Panc1 (cell line): ENCODE data around the gene TSHZ2. TPM values are rescaled to one million over a fixed set of nuclear protein-coding genes. Genes with fewer than 3 reads are reported as not detected.

Experiments used
- ATAC-seq: fragments of 200-7000 bp; cut with Tn5 transposase; 2 replicates; pipeline ENCODE4 v1.9.1; 2020; ENCODE audit warnings: mild to moderate bottlenecking, moderate library complexity
- BruUV-seq: library from RNA; stranded (reverse); fragments of 400-500 nt; replicated peaks from 2 replicates; lab custom pipeline; 2021; lab: Mats Ljungman, UMichigan
- CTCF ChIA-PET: fragments of 300-600 bp; sonication (Branson Sonifier 250); formaldehyde crosslinking; loops from one replicate; lab custom pipeline; 2022; ENCODE audit warnings: antibody characterized with exemption; lab: Charles Lee
- POLR2A ChIA-PET: fragments of 300-600 bp; sonication (Branson Sonifier 250); formaldehyde crosslinking; loops from one replicate; lab custom pipeline; 2022; ENCODE audit warnings: antibody characterized with exemption; lab: Charles Lee
- DNase-seq: peaks from one replicate; pipeline ENCODE4 v3.0.0-alpha.2; 2010; ENCODE audit warnings: low read depth, low spot score
- H3K27ac ChIP-seq: 2 replicates; pipeline ENCODE4 v1.5.1; 2011; ENCODE audit warnings: mild to moderate bottlenecking, low read length, inconsistent platforms
- H3K27me3 ChIP-seq: fragments of 200-500 bp; sonication (Bioruptor generic); 2 replicates; pipeline ENCODE4 v1.6.0; 2014; ENCODE audit warnings: low read length, inconsistent platforms; ENCODE audit not compliant: control insufficient read depth, insufficient read depth
- H3K36me3 ChIP-seq: fragments of 200-500 bp; sonication (Bioruptor generic); 2 replicates; pipeline ENCODE4 v1.5.1; 2014; ENCODE audit warnings: inconsistent platforms, mild to moderate bottlenecking, low read length, moderate library complexity; ENCODE audit not compliant: control insufficient read depth, insufficient read depth
- H3K4me1 ChIP-seq: 2 replicates; pipeline ENCODE4 v1.5.1; 2011; ENCODE audit warnings: inconsistent platforms, mild to moderate bottlenecking, low read length, moderate library complexity; ENCODE audit not compliant: control insufficient read depth, insufficient read depth
- H3K4me3 ChIP-seq, 2 experiments: 2 replicates each; pipeline ENCODE4 v1.5.1; 2011 to 2012; ENCODE audit warnings: low read depth in 2 of 2, low read length in 2 of 2, mild to moderate bottlenecking in 2 of 2, inconsistent platforms in 1 of 2, moderate library complexity in 1 of 2
- H3K9me3 ChIP-seq: fragments of 200-500 bp; sonication (Bioruptor generic); 2 replicates; pipeline ENCODE4 v1.5.1; 2014; ENCODE audit warnings: low read depth, mild to moderate bottlenecking, inconsistent platforms, low read length, moderate library complexity; ENCODE audit not compliant: control insufficient read depth, insufficient read depth
- CTCF ChIP-seq: fragments of 450-650 bp; IDR thresholded peaks from 2 replicates; pipeline ENCODE4 v1.5.1; 2017; ENCODE audit warnings: mild to moderate bottlenecking
- POLR2AphosphoS5 ChIP-seq: IDR thresholded peaks from 2 replicates; pipeline ENCODE4 v1.6.1; 2012; ENCODE audit warnings: mild to moderate bottlenecking, low read depth, low read length, moderate library complexity
- REST ChIP-seq, 2 experiments: IDR thresholded peaks; 2 replicates each; pipeline ENCODE4 v1.6.1; 2011 to 2012; ENCODE audit warnings: low read depth in 2 of 2, control low read depth in 1 of 2, low read length in 1 of 2, mild to moderate bottlenecking in 1 of 2, moderate library complexity in 1 of 2; ENCODE audit not compliant: insufficient read depth in 1 of 2
- SIN3A ChIP-seq: IDR thresholded peaks from 2 replicates; pipeline ENCODE4 v1.6.1; 2012; ENCODE audit warnings: low read depth, mild to moderate bottlenecking, low read length, moderate library complexity, borderline replicate concordance; ENCODE audit not compliant: insufficient read depth
- TCF7L2 ChIP-seq: IDR thresholded peaks from 2 replicates; pipeline ENCODE4 v1.6.1; 2011; ENCODE audit warnings: mild to moderate bottlenecking, low read depth, low read length, inconsistent platforms
- in situ Hi-C: cut with HindIII; loops from 2 replicates; pipeline ENCODE4 v1.10.0; 2016; ENCODE audit warnings: low sequenced_read_pairs, low pct_unique_long_range_greater_than_20kb
- intact Hi-C: fragments of 100-400 bp; cut with micrococcal nuclease; formaldehyde crosslinking; loops from one replicate; pipeline ENCODE4 v1.10.0; 2022; ENCODE audit not compliant: unreplicated experiment
- total RNA-seq: library from RNA; stranded (reverse); gene quantifications from one replicate; pipeline ENCODE4 v1.2.1, GENCODE V29; 2021; ENCODE audit not compliant: unreplicated experiment

The TSHZ2 gene
- total RNA-seq, 1 experiment from 2014 or later: 0.36 TPM

GRCh38 chr20:53099856-53100255 lies 127.7 kb downstream of the TSHZ2 start:
- in situ Hi-C loops: no loop called here
- no peaks in the 10 kb centered on the region for H3K36me3 ChIP-seq
- no peak overlapping the region for H3K27ac ChIP-seq
- DNase-seq: no peak
- no peaks in the 10 kb centered on the region for H3K4me1 ChIP-seq
- no peak overlapping the region for H3K4me3 ChIP-seq
- intact Hi-C loops: no loop called here
- TF ChIP-seq CTCF: no peak
- no peak for TF ChIP-seq SIN3A
- TF ChIP-seq POLR2AphosphoS5: no peak
- no peak for TF ChIP-seq TCF7L2
- no peak for TF ChIP-seq REST (IDR thresholded peaks at IDR 0.05; ENCODE audit: insufficient read depth in 1 of 2, low read depth in 2 of 2, low read length in 1 of 2)
- no peaks in the 10 kb centered on the region for H3K9me3 ChIP-seq
- H3K27me3 ChIP-seq: no peaks in the 10 kb centered on the region
- no peak for ATAC-seq
- ChIA-PET POLR2A (no interaction called here), CTCF (no interaction called here)
- BruUV-seq: no TSS peak

- Histone ChIP-seq H3K9me3 (no peaks in the 10 kb centered on the region), H3K27me3 (no peaks in the 10 kb centered on the region), H3K27ac (no peak overlapping the region), H3K4me1 (no peaks in the 10 kb centered on the region), H3K4me3 (no peak overlapping the region), H3K36me3 (no peaks in the 10 kb centered on the region)
- BruUV-seq: no TSS peak
- TF ChIP-seq REST (IDR thresholded peaks at IDR 0.05; ENCODE audit: insufficient read depth in 1 of 2, low read depth in 2 of 2, low read length in 1 of 2): no peak
- TF ChIP-seq POLR2AphosphoS5: no peak
- POLR2A ChIA-PET: no interaction called here
- intact Hi-C loops: no loop called here
- CTCF ChIA-PET: no interaction called here
- in situ Hi-C loops: no loop called here
- no peak for DNase-seq
- ATAC-seq: no peak
These were observed 128.3 kb downstream of the TSHZ2 start for GRCh38 chr20:53100476-53100911.
